DND-41 (cell line): Measurements from ENCODE around the gene LRP5.

Experiments used
- CTCF ChIP-seq: IDR thresholded peaks from 2 replicates; pipeline ENCODE4 v1.5.1; 2012; ENCODE audit warnings: borderline replicate concordance, low read length, moderate library complexity, mild to moderate bottlenecking; ENCODE audit not compliant: poor library complexity, severe bottlenecking; ENCODE audit errors: extremely low read depth
- EZH2 ChIP-seq: IDR thresholded peaks from 3 replicates; pipeline ENCODE4 v1.6.1; 2012; ENCODE audit warnings: borderline replicate concordance, low read depth, mild to moderate bottlenecking, moderate library complexity, low read length, inconsistent platforms; ENCODE audit not compliant: severe bottlenecking

- TF ChIP-seq CTCF: no peak
- TF ChIP-seq EZH2: no peak
Measured at GRCh38 chr11:68306636-68307035, 5.8 kb upstream of the LRP5 start.
